HG02852 (cell line): ENCODE data around the gene PABPN1.

Source experiments
- ATAC-seq: cut with Tn5 transposase; IDR thresholded peaks from one replicate; pipeline ENCODE4 v1.9.1; 2021; ENCODE audit warnings: mild to moderate bottlenecking, moderate library complexity; ENCODE audit not compliant: unreplicated experiment

PABPN1 gene

GRCh38 chr14:23326491-23327332, 5.5 kb downstream of the PABPN1 start:
- no peak for ATAC-seq

GRCh38 chr14:23327947-23328744, 6.9 kb downstream of the PABPN1 start:
- no peak for ATAC-seq

GRCh38 chr14:23335623-23336022, 14.4 kb downstream of the PABPN1 start:
- no peak for ATAC-seq

DNA sequence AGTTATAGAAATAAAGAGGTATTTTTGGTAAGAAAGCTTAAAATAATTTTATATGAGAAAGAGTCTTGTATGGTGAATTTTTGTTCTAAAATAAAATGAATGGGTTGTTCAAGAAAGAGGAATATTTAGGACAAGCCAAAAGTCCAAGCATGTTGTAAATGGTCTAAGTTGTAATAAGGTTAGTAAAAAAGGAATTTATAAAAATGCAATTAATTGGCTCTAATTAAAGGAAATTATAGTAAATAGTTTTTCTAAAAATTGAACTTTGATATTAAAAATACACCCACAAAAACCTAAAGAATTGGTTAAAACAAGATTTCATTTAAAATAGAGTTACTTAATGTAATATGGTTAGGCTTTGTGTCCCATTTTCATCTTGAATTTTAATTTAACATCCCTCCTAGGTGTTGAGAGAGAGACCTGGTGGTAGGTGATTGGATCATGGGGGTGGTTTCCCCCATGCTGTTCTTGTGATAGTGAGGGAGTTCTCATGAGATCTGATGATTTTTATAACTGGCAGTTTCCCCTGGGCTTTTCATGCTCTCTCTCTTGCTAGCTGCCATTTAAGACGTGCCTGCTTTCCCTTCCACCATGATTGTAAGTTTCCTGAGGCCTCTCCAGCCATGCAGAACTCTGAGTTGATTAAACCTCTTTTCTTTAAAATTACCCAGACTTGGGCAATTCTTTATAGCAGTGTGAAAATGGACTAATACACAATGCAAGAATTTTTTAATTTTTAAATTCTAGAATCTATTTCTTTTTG, 18.4 kb downstream of the PABPN1 start:
- no peak for ATAC-seq

DNA sequence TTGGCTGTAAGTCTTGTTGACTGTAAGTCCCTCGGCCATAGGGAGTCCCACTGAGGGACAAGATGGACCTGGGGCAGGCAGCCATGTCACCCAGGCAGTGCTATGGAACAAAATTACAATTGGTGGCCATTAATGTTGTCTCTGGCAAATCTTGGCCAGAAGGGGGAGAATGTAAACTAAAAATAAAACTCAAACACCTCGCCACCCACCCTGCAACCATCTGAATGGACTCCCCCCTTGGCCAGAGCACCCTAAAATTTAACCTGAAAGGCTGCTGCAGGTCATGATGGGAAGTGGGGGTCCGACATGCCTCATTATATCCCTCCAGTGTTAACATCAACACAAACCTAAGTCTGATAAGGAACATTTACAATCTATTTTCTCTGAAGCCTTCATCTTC, 23.2 kb downstream of the PABPN1 start:
- ATAC-seq = no peak

- ATAC-seq = no peak
Measured at GRCh38 chr14:23345987-23346692, 24.9 kb downstream of the PABPN1 start.

DNA sequence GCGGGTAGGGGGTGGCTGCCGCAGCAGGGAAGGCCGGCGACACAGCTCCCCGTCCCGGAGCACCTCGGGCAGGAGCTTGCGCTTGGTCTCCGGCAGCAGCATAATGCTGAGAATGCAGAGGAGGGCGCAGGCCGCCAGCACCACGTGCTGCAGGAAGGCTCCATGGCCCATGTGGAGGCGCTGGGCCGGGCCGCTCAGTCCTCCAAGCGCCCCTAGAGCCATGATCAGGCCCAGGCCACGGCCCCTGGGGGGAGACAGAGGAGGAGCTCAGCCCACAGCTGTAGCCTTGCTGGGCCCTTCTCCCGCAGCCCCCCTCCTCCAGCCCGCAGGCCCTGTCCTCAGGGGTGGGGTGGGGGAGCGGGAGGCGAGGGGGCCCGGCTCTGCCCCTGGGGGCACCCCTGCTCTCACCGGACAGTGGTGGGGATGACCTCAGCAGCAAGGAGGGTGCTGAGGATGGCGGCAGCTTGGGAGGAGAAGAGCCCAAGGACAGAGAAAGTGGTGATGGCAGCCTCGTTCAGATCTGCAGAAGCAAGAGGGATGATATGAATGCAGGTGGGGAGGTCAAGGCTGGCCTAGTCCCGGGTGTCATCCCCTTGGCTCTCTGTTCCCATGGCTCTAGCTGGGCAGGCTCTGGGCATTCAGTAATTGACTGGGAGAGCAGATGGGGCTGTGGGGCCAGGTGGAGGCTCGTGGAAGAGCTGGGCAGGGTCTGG, 25.6 kb downstream of the PABPN1 start:
- no peak for ATAC-seq

- ATAC-seq = no peak
Measured at GRCh38 chr14:23347406-23348296, 26.4 kb downstream of the PABPN1 start.

- ATAC-seq = no peak
Measured at GRCh38 chr14:23348297-23348655, 27.0 kb downstream of the PABPN1 start.

DNA sequence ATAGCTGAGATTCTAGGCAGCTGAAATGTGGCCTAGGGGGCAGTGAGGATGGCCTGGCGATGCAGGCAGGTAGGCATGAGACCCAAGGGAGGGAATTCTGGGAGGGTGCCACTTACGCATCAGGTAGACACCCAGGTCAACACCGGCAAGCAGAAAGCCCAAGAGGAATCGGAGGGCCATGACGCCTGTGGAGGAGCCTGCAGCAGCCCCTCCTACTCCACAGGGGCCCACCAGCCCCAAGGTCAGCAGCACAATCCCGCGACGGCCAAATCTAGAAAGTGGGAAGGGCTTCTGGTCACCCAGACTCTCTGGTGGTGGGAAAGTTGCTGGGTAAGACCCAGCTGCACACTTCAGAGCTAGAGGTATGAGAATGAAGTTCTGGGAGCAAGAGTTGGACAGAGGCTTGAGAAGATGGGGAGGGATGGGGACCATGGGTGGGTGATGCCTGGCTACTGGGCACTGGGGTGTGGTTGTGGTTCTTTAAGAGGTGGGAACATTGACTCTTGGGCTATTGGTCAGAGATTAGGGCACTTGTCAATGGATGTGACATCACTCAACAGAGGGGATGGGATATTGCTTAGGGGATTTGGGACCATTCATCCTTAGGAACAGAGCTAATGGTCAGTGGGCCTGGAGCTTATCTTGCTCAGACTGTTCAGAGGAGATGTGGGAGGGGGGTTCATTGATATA, 28.0 kb downstream of the PABPN1 start:
- ATAC-seq = no peak

DNA sequence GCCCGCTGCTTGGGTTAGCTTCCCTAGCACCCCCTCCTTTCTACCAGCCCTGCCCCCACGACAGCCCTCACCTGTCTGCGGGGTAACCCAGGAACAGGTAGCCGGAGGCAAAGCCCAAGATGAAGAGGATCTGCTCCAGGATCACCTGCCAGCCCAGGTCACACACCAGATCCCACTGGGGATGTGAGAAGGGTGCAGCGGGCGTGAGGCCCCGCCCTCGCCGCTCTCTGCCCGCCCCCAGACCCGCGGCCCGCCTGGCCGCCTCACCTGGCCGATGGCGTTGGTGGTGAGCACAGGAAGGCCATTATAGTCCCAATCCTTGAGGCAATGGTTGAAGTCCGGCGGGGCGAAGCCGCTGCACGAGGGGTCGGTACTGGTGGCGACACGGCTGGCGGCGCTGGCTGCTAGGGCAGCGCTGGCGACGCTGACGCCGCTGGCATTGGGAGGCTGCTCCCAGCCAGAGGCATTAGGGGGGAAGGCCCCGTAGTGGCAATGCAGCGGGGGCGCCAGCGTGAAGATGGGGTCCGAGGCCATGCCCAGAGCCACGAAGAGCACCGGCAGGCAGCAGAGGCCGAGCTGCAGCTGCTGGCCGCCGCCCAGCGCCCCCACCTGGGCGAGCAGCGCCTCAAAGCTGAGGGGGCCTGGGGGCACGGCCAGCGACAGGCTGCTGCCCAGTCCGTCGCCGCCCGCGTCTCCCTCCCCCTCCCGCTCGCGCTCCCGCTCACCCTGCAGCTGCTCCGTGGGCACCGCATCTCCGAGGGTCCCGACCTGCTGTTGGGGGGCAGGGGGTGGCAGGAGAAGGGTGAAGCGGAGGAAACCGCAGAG, 30.6 kb downstream of the PABPN1 start:
- no peak for ATAC-seq

DNA sequence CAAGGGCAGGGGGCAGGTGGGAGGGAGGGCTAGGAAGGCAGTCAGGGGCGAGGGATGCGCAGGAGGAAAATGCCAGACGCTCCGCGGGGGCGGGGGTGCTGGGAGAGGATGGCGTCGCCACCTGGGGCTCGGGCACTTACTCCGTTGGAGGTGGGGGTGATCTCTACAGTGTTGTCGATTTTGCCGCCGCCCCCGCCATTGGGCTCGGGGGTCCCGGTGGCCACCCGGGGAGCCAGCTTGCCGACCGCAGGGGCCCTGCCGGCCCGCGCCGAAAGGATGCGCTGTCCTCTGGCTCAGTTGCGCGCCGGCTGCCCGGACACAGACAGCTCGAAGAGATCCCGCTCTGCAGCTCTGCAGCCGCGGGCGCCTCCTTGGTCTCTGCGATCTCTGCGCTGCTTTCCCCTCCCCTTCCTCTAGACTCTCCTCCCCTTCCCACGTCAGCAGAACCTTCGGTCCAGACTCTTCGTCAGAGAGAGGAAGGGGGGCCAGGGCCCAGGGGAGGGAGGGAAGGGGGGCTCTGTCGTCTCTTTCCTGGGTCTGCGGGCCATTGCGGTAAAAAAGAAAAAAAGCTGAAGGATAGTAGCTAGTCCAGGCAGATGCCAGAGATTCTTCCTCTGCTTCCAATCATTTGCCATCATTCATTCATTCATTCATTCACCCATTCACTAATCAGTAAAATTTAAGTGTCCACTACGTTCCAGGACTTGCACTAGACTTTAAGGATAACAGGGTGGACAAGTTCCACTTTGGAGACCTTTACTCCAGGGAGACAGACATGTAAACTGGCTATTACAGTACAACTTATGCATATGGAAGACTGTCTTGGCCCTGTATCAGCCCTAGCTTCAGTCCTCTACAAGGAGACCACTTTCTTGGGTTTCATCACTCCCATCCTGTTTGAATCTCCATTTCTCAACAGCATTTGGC, 31.5 kb downstream of the PABPN1 start, which contains the start of gene SLC22A17:
Gene SLC22A17, minus strand, starts transcription at position 382 of the 927 bp plus-strand sequence.
- ATAC-seq = no peak

- ATAC-seq = no peak
Measured at GRCh38 chr14:23353433-23353780, 32.1 kb downstream of the PABPN1 start.

DNA sequence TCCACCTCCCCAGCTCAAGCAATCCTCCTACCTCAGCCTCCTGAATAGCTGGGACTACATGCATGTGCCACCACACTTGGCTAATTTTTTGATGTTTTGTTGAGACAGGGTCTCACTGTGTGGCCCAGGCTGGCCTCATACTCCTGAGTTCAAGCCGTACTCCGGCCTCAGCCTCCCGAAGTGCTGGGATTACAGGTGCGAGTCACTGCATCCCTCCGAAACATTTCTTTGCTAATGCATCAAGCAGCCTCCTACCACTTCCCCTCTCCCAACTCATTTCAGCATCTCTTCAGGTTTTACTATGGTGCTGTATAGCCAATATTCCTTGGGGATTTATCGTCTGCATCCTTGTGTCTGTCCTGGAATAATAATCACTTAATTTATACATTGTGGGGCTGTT, 33.7 kb downstream of the PABPN1 start:
- ATAC-seq = no peak

DNA sequence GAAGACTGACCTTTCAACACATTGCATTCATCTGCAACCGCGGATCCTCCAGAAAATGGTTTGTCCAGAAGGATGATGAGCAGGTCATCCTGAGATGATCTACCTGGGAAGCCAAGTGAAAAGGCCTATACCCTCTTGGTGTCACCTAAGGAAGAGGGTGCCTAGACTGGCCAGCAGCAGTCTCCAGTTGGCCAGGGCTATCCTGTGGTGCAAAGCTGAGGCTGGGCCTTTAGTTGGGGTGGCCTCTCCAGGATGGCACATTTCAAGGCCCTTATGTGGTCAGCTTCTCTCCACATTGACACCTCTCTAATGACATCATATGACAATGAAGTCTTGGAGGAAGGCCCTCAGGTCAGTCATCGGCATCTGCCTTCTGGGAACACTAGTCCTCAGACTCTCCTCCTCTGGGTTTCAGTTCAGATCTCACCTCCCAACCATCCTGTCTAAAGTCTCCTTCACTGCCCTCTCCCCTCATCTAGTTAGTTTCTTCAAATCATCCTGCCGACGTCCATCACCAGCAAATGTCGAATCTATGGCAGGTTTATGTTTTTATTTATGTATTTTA, 34.7 kb downstream of the PABPN1 start:
- no peak for ATAC-seq

DNA sequence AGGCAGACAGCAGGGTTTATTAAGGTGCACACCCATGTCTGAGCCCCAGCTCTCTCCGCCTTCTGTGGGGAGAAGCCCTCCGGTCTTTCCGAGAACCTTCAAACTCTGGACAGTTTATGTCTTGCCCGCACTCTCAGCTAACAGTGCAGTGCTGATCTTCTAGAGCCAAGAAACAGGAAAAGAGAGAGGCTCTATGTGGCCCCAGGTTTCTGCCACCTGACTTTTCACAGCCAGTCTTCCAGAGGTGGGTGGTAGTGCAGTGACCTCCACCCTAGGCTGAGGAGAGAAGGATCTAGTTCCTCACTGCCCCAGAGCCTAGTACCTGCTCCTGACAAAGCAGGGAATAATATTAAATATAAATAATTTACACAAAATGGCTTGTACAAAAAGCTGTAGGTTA, 35.4 kb downstream of the PABPN1 start:
- ATAC-seq = no peak
